HG02973 (cell line): ENCODE measurements around the gene CERS4.
"Not testable (repeated sequence)": the region's sequence is repeated elsewhere in the genome, so short reads cannot be mapped to it uniquely, and the experiment has no call there.

Experiments
- ATAC-seq: cut with Tn5 transposase; IDR thresholded peaks from one replicate; pipeline ENCODE4 v1.9.1; 2021; ENCODE audit warnings: moderate library complexity; ENCODE audit not compliant: unreplicated experiment

The CERS4 gene

GRCh38 chr19:8241646-8242045, 32.5 kb downstream of the CERS4 start:
- no peak for ATAC-seq

- ATAC-seq: no peak
These were observed 33.1 kb downstream of the CERS4 start for GRCh38 chr19:8242211-8242821.

GRCh38 chr19:8243146-8243545, 34.0 kb downstream of the CERS4 start:
- no peak for ATAC-seq

- no peak for ATAC-seq
These were observed 35.3 kb downstream of the CERS4 start for GRCh38 chr19:8244442-8244841.

- no peak for ATAC-seq
These were observed 37.0 kb downstream of the CERS4 start for GRCh38 chr19:8245869-8246835.

GRCh38 chr19:8247129-8247890, 38.1 kb downstream of the CERS4 start:
- not testable (repeated sequence) for ATAC-seq

GRCh38 chr19:8248348-8249328, 39.5 kb downstream of the CERS4 start:
- no peak for ATAC-seq

GRCh38 chr19:8250596-8250995, 41.4 kb downstream of the CERS4 start:
- no peak for ATAC-seq

GRCh38 chr19:8251025-8251472, 41.9 kb downstream of the CERS4 start:
- no peak for ATAC-seq

GRCh38 chr19:8252922-8253589, 43.9 kb downstream of the CERS4 start:
- ATAC-seq: no peak

GRCh38 chr19:8253678-8254077, 44.5 kb downstream of the CERS4 start:
- no peak for ATAC-seq

- no peak for ATAC-seq
These were observed 45.3 kb downstream of the CERS4 start for GRCh38 chr19:8254286-8255001.

GRCh38 chr19:8255426-8256125, 46.4 kb downstream of the CERS4 start:
- no peak for ATAC-seq

GRCh38 chr19:8256276-8257051, 47.3 kb downstream of the CERS4 start:
- ATAC-seq: no peak

- no peak for ATAC-seq
These were observed 47.9 kb downstream of the CERS4 start for GRCh38 chr19:8257052-8257443.

- ATAC-seq: no peak
These were observed 50.2 kb downstream of the CERS4 start for GRCh38 chr19:8259142-8259921.

GRCh38 chr19:8259922-8260247, 50.7 kb downstream of the CERS4 start:
- ATAC-seq: no peak
